ENCODE data around the gene CWC15. TPM values are rescaled to one million over a fixed set of nuclear protein-coding genes. Genes with fewer than 3 reads are reported as not detected.

Gene CWC15
- total and polyA plus RNA-seq, 10 of the 15 experiments (the other 5 are each of a cell fraction or from before 2014, with no cell fraction given) = 43.3 to 142 (median 75.1) TPM

DNA sequence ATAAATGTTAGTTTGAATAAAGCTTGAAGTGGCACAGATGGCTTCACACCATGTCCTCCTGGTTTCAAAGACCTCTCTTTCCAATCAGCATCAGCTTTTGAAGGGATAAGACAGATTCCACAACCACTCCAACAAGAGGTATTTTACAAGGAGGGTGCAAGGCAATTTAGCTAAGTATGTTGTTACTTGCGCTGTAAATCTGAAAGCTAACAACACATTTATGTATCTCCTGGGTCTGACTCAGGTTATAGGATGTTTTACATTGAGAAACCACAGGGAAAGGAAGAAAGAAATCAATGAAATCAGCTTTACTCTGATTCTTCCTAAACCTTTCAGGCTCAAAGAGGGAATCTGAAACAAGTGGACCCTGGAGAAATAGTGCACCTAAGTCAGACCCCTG lies 12.1 kb downstream of the CWC15 start (continued):
- TF ChIP-seq, protein P1, sequence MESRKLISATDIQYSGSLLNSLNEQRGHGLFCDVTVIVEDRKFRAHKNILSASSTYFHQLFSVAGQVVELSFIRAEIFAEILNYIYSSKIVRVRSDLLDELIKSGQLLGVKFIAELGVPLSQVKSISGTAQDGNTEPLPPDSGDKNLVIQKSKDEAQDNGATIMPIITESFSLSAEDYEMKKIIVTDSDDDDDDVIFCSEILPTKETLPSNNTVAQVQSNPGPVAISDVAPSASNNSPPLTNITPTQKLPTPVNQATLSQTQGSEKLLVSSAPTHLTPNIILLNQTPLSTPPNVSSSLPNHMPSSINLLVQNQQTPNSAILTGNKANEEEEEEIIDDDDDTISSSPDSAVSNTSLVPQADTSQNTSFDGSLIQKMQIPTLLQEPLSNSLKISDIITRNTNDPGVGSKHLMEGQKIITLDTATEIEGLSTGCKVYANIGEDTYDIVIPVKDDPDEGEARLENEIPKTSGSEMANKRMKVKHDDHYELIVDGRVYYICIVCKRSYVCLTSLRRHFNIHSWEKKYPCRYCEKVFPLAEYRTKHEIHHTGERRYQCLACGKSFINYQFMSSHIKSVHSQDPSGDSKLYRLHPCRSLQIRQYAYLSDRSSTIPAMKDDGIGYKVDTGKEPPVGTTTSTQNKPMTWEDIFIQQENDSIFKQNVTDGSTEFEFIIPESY (IDR thresholded peaks at IDR 0.05) = no peak
- no peak for TF ChIP-seq POLR2A (IDR thresholded peaks at IDR 0.05; ENCODE audit: low read depth, low read length)
- TF ChIP-seq, protein P2, sequence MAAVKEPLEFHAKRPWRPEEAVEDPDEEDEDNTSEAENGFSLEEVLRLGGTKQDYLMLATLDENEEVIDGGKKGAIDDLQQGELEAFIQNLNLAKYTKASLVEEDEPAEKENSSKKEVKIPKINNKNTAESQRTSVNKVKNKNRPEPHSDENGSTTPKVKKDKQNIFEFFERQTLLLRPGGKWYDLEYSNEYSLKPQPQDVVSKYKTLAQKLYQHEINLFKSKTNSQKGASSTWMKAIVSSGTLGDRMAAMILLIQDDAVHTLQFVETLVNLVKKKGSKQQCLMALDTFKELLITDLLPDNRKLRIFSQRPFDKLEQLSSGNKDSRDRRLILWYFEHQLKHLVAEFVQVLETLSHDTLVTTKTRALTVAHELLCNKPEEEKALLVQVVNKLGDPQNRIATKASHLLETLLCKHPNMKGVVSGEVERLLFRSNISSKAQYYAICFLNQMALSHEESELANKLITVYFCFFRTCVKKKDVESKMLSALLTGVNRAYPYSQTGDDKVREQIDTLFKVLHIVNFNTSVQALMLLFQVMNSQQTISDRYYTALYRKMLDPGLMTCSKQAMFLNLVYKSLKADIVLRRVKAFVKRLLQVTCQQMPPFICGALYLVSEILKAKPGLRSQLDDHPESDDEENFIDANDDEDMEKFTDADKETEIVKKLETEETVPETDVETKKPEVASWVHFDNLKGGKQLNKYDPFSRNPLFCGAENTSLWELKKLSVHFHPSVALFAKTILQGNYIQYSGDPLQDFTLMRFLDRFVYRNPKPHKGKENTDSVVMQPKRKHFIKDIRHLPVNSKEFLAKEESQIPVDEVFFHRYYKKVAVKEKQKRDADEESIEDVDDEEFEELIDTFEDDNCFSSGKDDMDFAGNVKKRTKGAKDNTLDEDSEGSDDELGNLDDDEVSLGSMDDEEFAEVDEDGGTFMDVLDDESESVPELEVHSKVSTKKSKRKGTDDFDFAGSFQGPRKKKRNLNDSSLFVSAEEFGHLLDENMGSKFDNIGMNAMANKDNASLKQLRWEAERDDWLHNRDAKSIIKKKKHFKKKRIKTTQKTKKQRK (IDR thresholded peaks at IDR 0.05; ENCODE audit: low read depth, low read length) = no peak

DNA sequence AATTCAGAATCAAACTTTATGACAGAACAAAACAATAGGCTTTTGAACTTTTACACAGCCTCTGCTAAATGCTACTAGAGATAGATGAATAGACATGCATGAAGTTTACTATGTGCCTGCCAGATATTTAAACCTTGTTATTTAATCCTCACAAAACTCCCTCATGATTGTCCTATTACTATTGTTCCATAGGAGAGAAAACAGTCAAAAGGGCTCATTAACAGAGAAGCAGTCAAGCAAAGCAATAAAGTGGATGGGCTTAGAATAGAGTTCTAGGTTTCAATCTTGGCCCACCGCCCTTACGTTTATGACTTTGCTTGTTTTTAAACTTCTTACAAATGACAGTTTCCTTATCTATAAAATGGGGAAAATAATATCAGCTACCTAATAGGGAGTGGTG lies 12.9 kb downstream of the CWC15 start:
- Histone ChIP-seq H2AFZ (ENCODE audit: control insufficient read depth, low read depth, low read length) (no peak overlapping the region), H3K79me2 (ENCODE audit: control insufficient read depth, insufficient read depth, low read length) (no peaks in the 10 kb centered on the region), H3K4me2 (ENCODE audit: control insufficient read depth, insufficient read depth) (no peak overlapping the region), H3K4me3 (no peak overlapping the region), H3K27me3 (replicated peaks in 1 of 2; ENCODE audit: control insufficient read depth in 2 of 2, insufficient read depth in 2 of 2, low read length in 1 of 2) (no peaks in the 10 kb centered on the region), H4K20me1 (ENCODE audit: control insufficient read depth, insufficient read depth) (no peaks in the 10 kb centered on the region), H3K9ac (ENCODE audit: control insufficient read depth, insufficient read depth, low read length) (no peak overlapping the region), H3K4me1 (ENCODE audit: control insufficient read depth, insufficient read depth, low read length) (no peaks in the 10 kb centered on the region), H3K36me3 (ENCODE audit: control insufficient read depth in 2 of 2, insufficient read depth in 2 of 2, low read length in 1 of 2) (peaks cover 1 to 32% of the 10 kb centered on the region in 2 experiments), H3K27ac (ENCODE audit: control insufficient read depth, insufficient read depth) (no peak overlapping the region), H3K9me3 (replicated peaks; ENCODE audit: control insufficient read depth, insufficient read depth, low read length) (no peaks in the 10 kb centered on the region)
- in situ Hi-C loops (cut with MboI) = no loop called here
- ChIA-PET RAD21 (ENCODE audit: unreplicated experiment) (interaction anchor here (1.2 kb wide), 1 partner anchor 107 kb away, joined by 6 read pairs; the partner anchor contains the start of gene SRSF8), POLR2A (no interaction called here), SMC1A (ENCODE audit: uncharacterized antibody, unreplicated experiment) (interaction anchor here (1.9 to 3.0 kb wide), 2 partner anchors 9 to 13 kb away, joined by 7 to 9 read pairs; partner anchors contain the start of genes CWC15 and KDM4D), CTCF (interaction anchor here (0.6 kb wide), 1 partner anchor 1142 kb away, joined by 3 read pairs; no protein-coding TSS in a partner anchor)
- DNase-seq (ENCODE audit: low read depth, low spot score) (no peak), ATAC-seq (no peak), FAIRE-seq (no peak)
- intact Hi-C loops (cut with micrococcal nuclease; ENCODE audit: unreplicated experiment) = loop anchor here (10.0 kb wide), 1 partner anchor 824 kb away; the partner anchor contains the start of gene FAM76B
- 96% methylated on average over 2 of the region's 2 CpGs for WGBS (ENCODE audit: insufficient coverage, insufficient replicate concordance, low lambda C conversion rate, missing lambda C conversion rate)
- TF ChIP-seq CEBPB (IDR thresholded peaks at IDR 0.05; ENCODE audit: borderline replicate concordance in 1 of 2, low read depth in 2 of 2, low read length in 2 of 2) = no peak
- no peak for TF ChIP-seq NR2F1 (conservative IDR thresholded peaks at IDR 0.05)
- BruUV-seq (replicated peaks) = no TSS peak
